OCI-LY1 (cell line): Measurements from ENCODE around the gene EPS8L3.

Experiments used
- H2AFZ ChIP-seq: fragments of 200-600 bp; sonication (generic), shearing (Covaris generic); 2 replicates; pipeline ENCODE4 v1.6.0; 2014; ENCODE audit warnings: antibody characterized with exemption, mild to moderate bottlenecking, low read length
- H3F3A ChIP-seq: fragments of 200-600 bp; sonication (generic), shearing (Covaris generic); 2 replicates; pipeline ENCODE4 v1.6.0; 2014; ENCODE audit warnings: mild to moderate bottlenecking, antibody characterized with exemption, low read length, moderate library complexity; ENCODE audit not compliant: insufficient read depth
- H3K27ac ChIP-seq: fragments of 200-600 bp; sonication (generic); 2 replicates; pipeline ENCODE4 v1.5.1; 2014; ENCODE audit warnings: low read length, mixed run types, mild to moderate bottlenecking, low read depth; ENCODE audit not compliant: poor library complexity, severe bottlenecking
- H3K27me3 ChIP-seq: fragments of 200-600 bp; sonication (generic); 2 replicates; pipeline ENCODE4 v1.6.0; 2014; ENCODE audit warnings: antibody characterized with exemption, mild to moderate bottlenecking, low read length, moderate library complexity; ENCODE audit not compliant: insufficient read depth
- H3K36me3 ChIP-seq: fragments of 200-600 bp; sonication (generic); 2 replicates; pipeline ENCODE4 v1.6.1; 2014; ENCODE audit warnings: mild to moderate bottlenecking, antibody characterized with exemption, low read length, moderate library complexity, mixed read lengths; ENCODE audit not compliant: insufficient read depth
- H3K4me1 ChIP-seq: fragments of 200-600 bp; sonication (generic); 2 replicates; pipeline ENCODE4 v1.5.1; 2014; ENCODE audit warnings: mild to moderate bottlenecking, low read length, moderate library complexity; ENCODE audit not compliant: insufficient read depth, severe bottlenecking
- H3K4me2 ChIP-seq: fragments of 200-600 bp; sonication (generic), shearing (Covaris generic); 2 replicates; pipeline ENCODE4 v1.6.1; 2014; ENCODE audit warnings: low read length
- H3K4me3 ChIP-seq: fragments of 200-600 bp; sonication (generic); 2 replicates; pipeline ENCODE4 v1.5.1; 2014; ENCODE audit warnings: low read length, low read depth, mild to moderate bottlenecking, mixed read lengths; ENCODE audit not compliant: poor library complexity, severe bottlenecking
- H3K79me2 ChIP-seq: fragments of 200-600 bp; shearing (Covaris generic); 2 replicates; pipeline ENCODE4 v1.6.1; 2016; ENCODE audit warnings: mixed run types, low read length, mixed read lengths; ENCODE audit not compliant: insufficient read depth
- H3K9ac ChIP-seq: fragments of 200-600 bp; sonication (generic), shearing (Covaris generic); 2 replicates; pipeline ENCODE4 v1.6.1; 2014; ENCODE audit warnings: mild to moderate bottlenecking, low read length, mixed read lengths
- H3K9me2 ChIP-seq: fragments of 200-600 bp; sonication (generic), shearing (Covaris generic); 2 replicates; pipeline ENCODE4 v1.6.1; 2014; ENCODE audit warnings: low read depth, mild to moderate bottlenecking, low read length, mixed read lengths
- H3K9me3 ChIP-seq: fragments of 200-600 bp; shearing (Covaris generic); 2 replicates; pipeline ENCODE4 v1.6.1; 2014; ENCODE audit warnings: low read length, mixed read lengths
- H4K20me1 ChIP-seq: fragments of 200-600 bp; sonication (generic), shearing (Covaris generic); 2 replicates; pipeline ENCODE4 v1.6.0; 2016; ENCODE audit warnings: mild to moderate bottlenecking, low read length; ENCODE audit not compliant: insufficient read depth
- EZH2 ChIP-seq: fragments of 200-600 bp; sonication (generic), shearing (Covaris generic); IDR thresholded peaks from 2 replicates; pipeline ENCODE4 v1.8.0; 2017; ENCODE audit warnings: borderline replicate concordance, mixed run types, mild to moderate bottlenecking, antibody characterized with exemption, low read length, moderate library complexity, mixed read lengths
- TF ChIP-seq, protein P1 (sequence below): fragments of 200-600 bp; sonication (generic), shearing (Covaris generic); IDR thresholded peaks from 2 replicates; pipeline ENCODE4 v1.5.1; 2017; ENCODE audit warnings: mild to moderate bottlenecking, antibody characterized with exemption, low read length, moderate library complexity, mixed read lengths

EPS8L3 gene

DNA sequence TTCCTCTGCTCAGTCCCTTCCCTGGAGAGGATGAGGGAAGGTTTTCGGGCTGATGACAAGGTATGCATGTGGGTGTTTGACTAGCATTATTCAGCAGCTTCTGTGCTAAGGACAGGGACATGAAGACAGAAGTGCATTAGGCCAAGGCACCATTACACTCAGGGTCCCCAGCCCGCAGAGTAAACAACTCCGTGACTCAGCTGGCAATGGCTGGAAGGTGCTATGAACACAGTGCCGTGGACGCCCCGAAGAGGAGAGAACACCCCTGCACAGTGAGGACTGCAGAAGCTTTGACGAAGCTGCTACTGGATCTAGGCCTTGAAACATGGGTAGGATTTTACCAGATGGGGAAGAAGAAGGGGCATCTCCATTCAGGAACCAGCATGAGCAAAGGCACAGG, 13.7 kb upstream of the EPS8L3 start:
- Histone ChIP-seq H3K9me3 (peaks cover 10% of the 10 kb centered on the region), H3F3A (no peaks in the 10 kb centered on the region), H4K20me1 (no peaks in the 10 kb centered on the region), H3K9me2 (no peaks in the 10 kb centered on the region), H3K4me2 (no peak overlapping the region), H3K36me3 (no peaks in the 10 kb centered on the region), H2AFZ (no peak overlapping the region), H3K4me3 (no peak overlapping the region), H3K79me2 (no peaks in the 10 kb centered on the region), H3K27me3 (no peaks in the 10 kb centered on the region; the same call in 1 of the 2 replicates), H3K9ac (no peak overlapping the region), H3K4me1 (no peaks in the 10 kb centered on the region), H3K27ac (no peak overlapping the region)
- TF ChIP-seq, protein P1, sequence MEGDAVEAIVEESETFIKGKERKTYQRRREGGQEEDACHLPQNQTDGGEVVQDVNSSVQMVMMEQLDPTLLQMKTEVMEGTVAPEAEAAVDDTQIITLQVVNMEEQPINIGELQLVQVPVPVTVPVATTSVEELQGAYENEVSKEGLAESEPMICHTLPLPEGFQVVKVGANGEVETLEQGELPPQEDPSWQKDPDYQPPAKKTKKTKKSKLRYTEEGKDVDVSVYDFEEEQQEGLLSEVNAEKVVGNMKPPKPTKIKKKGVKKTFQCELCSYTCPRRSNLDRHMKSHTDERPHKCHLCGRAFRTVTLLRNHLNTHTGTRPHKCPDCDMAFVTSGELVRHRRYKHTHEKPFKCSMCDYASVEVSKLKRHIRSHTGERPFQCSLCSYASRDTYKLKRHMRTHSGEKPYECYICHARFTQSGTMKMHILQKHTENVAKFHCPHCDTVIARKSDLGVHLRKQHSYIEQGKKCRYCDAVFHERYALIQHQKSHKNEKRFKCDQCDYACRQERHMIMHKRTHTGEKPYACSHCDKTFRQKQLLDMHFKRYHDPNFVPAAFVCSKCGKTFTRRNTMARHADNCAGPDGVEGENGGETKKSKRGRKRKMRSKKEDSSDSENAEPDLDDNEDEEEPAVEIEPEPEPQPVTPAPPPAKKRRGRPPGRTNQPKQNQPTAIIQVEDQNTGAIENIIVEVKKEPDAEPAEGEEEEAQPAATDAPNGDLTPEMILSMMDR, result no peak
- no peak for TF ChIP-seq EZH2

DNA sequence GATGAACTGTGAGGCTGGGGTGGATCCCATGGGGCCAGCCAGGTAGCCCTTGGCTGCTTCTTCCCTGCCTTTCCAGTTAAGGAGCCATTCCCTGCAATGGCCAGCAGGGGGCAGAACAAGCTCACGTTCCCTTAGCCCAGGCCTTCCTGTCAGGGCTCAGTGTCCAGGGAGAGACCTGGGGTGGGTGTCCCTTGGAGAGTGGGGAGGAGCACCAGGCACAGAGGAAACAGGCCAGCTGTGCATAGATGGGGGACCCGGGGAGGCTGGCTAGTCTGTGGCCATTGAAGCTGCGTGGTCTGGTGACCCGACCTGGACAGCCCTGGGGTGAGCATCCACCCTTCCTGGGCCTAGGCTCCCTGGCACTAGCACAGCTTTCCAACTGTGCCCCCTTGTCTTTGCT, 13.2 kb upstream of the EPS8L3 start:
- no peak overlapping the region for H3K9ac ChIP-seq

DNA sequence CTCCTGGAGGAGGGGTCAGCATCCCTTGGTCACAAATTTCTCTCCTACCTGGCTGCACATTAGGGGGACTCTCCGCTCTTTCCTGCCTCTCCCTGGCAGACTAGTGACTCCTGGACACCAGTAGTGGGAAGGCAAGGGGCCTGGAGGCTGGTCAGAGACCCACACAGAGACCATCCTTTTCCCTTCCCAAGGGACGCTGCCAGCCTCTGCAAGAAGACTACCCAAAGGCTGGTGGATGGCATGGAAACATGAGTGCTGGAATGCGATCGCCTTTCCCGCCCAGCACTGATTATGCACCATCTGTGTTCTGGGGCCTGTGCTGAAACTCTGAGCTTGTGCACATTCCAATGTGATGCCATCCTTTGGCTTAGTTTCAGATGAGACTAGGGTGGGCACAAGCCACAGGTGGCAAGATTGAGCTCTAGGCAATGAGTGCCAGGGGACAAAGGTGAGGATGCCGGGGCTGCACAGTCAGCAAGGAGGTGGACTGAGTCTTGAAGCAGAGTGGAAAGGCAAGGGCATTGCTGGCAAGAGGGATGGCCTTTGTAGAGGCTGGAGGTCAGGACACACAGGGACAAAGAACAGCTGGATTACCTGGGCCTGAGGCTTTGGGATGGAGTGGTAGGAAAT, 12.6 kb upstream of the EPS8L3 start:
- no peak overlapping the region for H2AFZ ChIP-seq
- H3K27ac ChIP-seq, result no peak overlapping the region
- H3K4me2 ChIP-seq, result no peak overlapping the region
- H3K4me3 ChIP-seq, result no peak overlapping the region
- H3K9me3 ChIP-seq, result peaks cover 10% of the 10 kb centered on the region
- TF ChIP-seq EZH2, result no peak
- no peaks in the 10 kb centered on the region for H3K79me2 ChIP-seq
- no peaks in the 10 kb centered on the region; the same call in 1 of the 2 replicates for H3K27me3 ChIP-seq
- no peaks in the 10 kb centered on the region for H3K36me3 ChIP-seq
- no peaks in the 10 kb centered on the region for H3K9me2 ChIP-seq
- H3K4me1 ChIP-seq, result no peaks in the 10 kb centered on the region
- H4K20me1 ChIP-seq, result no peaks in the 10 kb centered on the region
- no peaks in the 10 kb centered on the region for H3F3A ChIP-seq
- no peak overlapping the region for H3K9ac ChIP-seq

More for the DNA sequence above, 13.2 kb upstream of the EPS8L3 start:
- Histone ChIP-seq H3K9me3 (peaks cover 10% of the 10 kb centered on the region), H3K4me2 (no peak overlapping the region), H3K79me2 (no peaks in the 10 kb centered on the region), H3K27ac (no peak overlapping the region), H3K36me3 (no peaks in the 10 kb centered on the region), H3K4me3 (no peak overlapping the region), H3K9me2 (no peaks in the 10 kb centered on the region), H3K4me1 (no peaks in the 10 kb centered on the region), H3K27me3 (no peaks in the 10 kb centered on the region; the same call in 1 of the 2 replicates), H3F3A (no peaks in the 10 kb centered on the region), H4K20me1 (no peaks in the 10 kb centered on the region), H2AFZ (no peak overlapping the region)
- TF ChIP-seq EZH2, result no peak
- TF ChIP-seq, protein P1, result peak; percentile 91

DNA sequence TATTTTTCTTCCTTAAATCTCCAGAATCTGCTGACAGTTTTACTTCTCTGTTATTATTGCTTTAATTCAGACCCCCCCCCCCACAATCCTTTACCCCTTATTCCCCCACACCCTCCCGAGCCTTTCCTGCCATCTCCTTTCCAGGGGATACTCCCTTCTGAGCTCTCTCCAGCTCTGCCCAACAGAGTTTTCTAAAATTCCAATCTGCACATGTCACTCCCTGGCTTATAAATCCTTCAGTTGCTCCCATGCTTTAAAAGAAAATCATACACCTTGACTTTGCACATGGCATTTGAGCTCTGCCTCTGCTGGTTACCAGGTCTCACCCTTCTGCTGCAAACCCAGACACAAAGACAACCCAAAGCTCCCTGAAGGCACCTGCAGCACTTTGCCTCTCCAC, 11.7 kb upstream of the EPS8L3 start:
- Histone ChIP-seq H3K4me2 (no peak overlapping the region), H3K27ac (no peak overlapping the region)

More for the DNA sequence above, 11.7 kb upstream of the EPS8L3 start:
- H2AFZ ChIP-seq, result no peak overlapping the region
- H3K36me3 ChIP-seq, result no peaks in the 10 kb centered on the region
- H3K9ac ChIP-seq, result no peak overlapping the region
- no peaks in the 10 kb centered on the region for H3K4me1 ChIP-seq
- H3K79me2 ChIP-seq, result no peaks in the 10 kb centered on the region
- no peaks in the 10 kb centered on the region for H3K9me2 ChIP-seq
- peaks cover 1% of the 10 kb centered on the region for H3K9me3 ChIP-seq
- TF ChIP-seq, protein P1, result no peak
- TF ChIP-seq EZH2, result no peak
- peaks cover 4% of the 10 kb centered on the region for H3K27me3 ChIP-seq
- H3F3A ChIP-seq, result no peaks in the 10 kb centered on the region
- H4K20me1 ChIP-seq, result no peaks in the 10 kb centered on the region
- H3K4me3 ChIP-seq, result no peak overlapping the region
